Neural crest cell (in vitro differentiated cells): ENCODE results near the gene METTL25B. TPM values are rescaled to one million over a fixed set of nuclear protein-coding genes. Genes with fewer than 3 reads are reported as not detected.

ENCODE experiments used
- DNase-seq: peaks from one replicate; pipeline ENCODE4 v3.0.0; 2021; ENCODE audit warnings: low read depth, mixed read lengths, low spot score
- H3K27ac Mint-ChIP-seq: one replicate; pipeline ENCODE4 v1.8.0; 2021; ENCODE audit warnings: mild to moderate bottlenecking, mixed read lengths; ENCODE audit not compliant: unreplicated experiment
- H3K27me3 Mint-ChIP-seq: 2 replicates; pipeline ENCODE4 v1.8.0; 2021; ENCODE audit warnings: low read depth, mild to moderate bottlenecking, mixed read lengths
- H3K36me3 Mint-ChIP-seq: 2 replicates; pipeline ENCODE4 v1.8.0; 2021; ENCODE audit warnings: low read depth, mild to moderate bottlenecking, mixed read lengths
- H3K4me1 Mint-ChIP-seq: 2 replicates; pipeline ENCODE4 v1.8.0; 2021; ENCODE audit warnings: mixed read lengths
- H3K4me3 Mint-ChIP-seq: one replicate; pipeline ENCODE4 v1.8.0; 2021; ENCODE audit warnings: mild to moderate bottlenecking, mixed read lengths
- H3K9me3 Mint-ChIP-seq: 2 replicates; pipeline ENCODE4 v1.8.0; 2021; ENCODE audit warnings: mixed read lengths
- total RNA-seq: library from RNA; stranded (reverse); gene quantifications from 2 replicates; pipeline ENCODE4 v1.2.1, GENCODE V29; 2021
- TF ChIP-seq, protein P1 (sequence below): fragments of 200-600 bp; sonication (generic); conservative IDR thresholded peaks from 2 replicates; pipeline ENCODE4 v1.5.0; 2021; ENCODE audit warnings: antibody characterized with exemption, mild to moderate bottlenecking

The METTL25B gene
- total RNA-seq, 1 donor from 2014 or later, result 33.0 TPM

DNA sequence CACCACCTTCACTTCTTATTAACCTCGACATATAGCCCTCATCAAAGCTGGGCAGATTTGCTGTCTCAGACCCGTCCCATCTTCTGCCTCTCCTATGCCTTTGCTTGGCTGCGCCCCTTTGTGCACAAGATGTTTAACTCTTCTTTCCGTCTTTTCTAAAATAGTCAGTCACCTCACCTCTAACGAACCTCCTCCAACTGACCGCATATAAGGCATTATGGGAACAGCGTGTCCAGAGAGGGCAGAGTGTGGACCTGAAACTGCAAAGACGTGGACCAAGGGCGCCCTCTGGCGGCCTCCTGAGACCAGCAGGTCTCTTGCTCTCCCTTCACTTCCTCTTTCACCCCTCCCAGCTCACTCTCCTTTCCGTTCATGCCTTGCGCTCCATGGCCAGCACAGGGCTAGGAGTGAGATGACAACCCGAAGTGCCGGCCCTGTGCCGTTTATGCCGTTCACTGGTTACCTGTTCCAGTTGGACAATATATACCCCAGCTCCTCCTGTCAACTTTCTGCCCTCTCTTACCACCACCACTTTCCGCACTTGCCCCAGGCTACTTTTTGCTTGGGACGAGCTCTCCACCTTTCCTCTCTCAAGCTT, 2.5 kb upstream of the METTL25B start:
- H3K36me3 Mint-ChIP-seq, result peaks cover 7% of the 10 kb centered on the region
- H3K27me3 Mint-ChIP-seq, result no peaks in the 10 kb centered on the region
- no peak overlapping the region for H3K27ac Mint-ChIP-seq
- no peaks in the 10 kb centered on the region for H3K9me3 Mint-ChIP-seq
- DNase-seq, result peak; percentile 86
- no peak overlapping the region for H3K4me3 Mint-ChIP-seq
- H3K4me1 Mint-ChIP-seq, result peaks cover 23% of the 10 kb centered on the region
- TF ChIP-seq, protein P1, sequence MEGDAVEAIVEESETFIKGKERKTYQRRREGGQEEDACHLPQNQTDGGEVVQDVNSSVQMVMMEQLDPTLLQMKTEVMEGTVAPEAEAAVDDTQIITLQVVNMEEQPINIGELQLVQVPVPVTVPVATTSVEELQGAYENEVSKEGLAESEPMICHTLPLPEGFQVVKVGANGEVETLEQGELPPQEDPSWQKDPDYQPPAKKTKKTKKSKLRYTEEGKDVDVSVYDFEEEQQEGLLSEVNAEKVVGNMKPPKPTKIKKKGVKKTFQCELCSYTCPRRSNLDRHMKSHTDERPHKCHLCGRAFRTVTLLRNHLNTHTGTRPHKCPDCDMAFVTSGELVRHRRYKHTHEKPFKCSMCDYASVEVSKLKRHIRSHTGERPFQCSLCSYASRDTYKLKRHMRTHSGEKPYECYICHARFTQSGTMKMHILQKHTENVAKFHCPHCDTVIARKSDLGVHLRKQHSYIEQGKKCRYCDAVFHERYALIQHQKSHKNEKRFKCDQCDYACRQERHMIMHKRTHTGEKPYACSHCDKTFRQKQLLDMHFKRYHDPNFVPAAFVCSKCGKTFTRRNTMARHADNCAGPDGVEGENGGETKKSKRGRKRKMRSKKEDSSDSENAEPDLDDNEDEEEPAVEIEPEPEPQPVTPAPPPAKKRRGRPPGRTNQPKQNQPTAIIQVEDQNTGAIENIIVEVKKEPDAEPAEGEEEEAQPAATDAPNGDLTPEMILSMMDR, result peak; percentile 98

- Mint-ChIP-seq H3K4me1 (peaks cover 24% of the 10 kb centered on the region), H3K36me3 (peaks cover 7% of the 10 kb centered on the region), H3K4me3 (no peak overlapping the region), H3K27me3 (no peaks in the 10 kb centered on the region), H3K27ac (no peak overlapping the region), H3K9me3 (no peaks in the 10 kb centered on the region)
- TF ChIP-seq, protein P1, result peak; percentile 67
- DNase-seq, result peak; percentile 61
Observed at GRCh38 chr1:156726549-156727226, 1.6 kb upstream of the METTL25B start.

GRCh38 chr1:156727492-156727891, 777 bp upstream of the METTL25B start:
- peaks cover 24% of the 10 kb centered on the region for H3K4me1 Mint-ChIP-seq
- H3K4me3 Mint-ChIP-seq, result no peak overlapping the region
- TF ChIP-seq, protein P1, result no peak
- H3K9me3 Mint-ChIP-seq, result no peaks in the 10 kb centered on the region
- H3K27me3 Mint-ChIP-seq, result no peaks in the 10 kb centered on the region
- DNase-seq, result no peak
- H3K27ac Mint-ChIP-seq, result peak overlapping the region; percentile 97
- H3K36me3 Mint-ChIP-seq, result peaks cover 7% of the 10 kb centered on the region

- peaks cover under 1% of the 10 kb centered on the region for H3K36me3 Mint-ChIP-seq
- TF ChIP-seq, protein P1, result no peak
- peak within 1 kb of the TSS; percentile 97 for H3K27ac Mint-ChIP-seq
- H3K9me3 Mint-ChIP-seq, result no peaks in the 10 kb centered on the region
- no peak within 1 kb of the TSS for H3K4me3 Mint-ChIP-seq
- DNase-seq, result peak; percentile 76
- peaks cover 20% of the 10 kb centered on the region for H3K4me1 Mint-ChIP-seq
- H3K27me3 Mint-ChIP-seq, result no peaks in the 10 kb centered on the region
Observed at GRCh38 chr1:156728599-156729462, 562 bp downstream of the METTL25B start, which contains the start of gene ISG20L2. Gene ISG20L2 (minus strand): TSS chr1:156728766. CDS start chr1:156727652, 1,114 bp downstream.

DNA sequence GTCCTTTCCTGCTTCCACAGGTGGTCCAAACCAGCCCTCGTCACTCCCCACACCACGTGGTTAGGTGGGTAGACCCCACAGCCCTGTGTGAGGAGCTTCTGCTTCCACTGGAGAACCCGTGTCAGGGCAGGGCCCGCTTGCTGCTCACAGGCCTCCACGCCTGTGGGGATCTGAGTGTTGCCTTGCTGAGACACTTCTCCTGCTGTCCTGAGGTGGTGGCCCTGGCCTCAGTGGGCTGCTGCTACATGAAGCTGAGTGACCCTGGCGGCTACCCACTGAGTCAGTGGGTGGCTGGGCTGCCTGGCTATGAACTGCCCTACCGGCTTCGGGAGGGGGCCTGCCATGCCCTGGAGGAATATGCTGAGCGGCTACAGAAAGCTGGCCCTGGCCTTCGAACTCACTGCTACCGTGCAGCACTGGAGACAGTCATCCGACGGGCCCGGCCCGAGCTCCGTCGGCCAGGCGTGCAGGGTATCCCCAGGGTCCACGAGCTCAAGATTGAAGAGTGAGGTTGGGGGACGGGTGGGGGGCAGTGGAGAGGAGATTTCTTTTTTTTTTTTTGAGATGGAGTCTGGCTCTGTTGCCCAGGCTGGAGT, 5.8 kb downstream of the METTL25B start:
- H3K27me3 Mint-ChIP-seq, result no peaks in the 10 kb centered on the region
- no peaks in the 10 kb centered on the region for H3K36me3 Mint-ChIP-seq
- no peak overlapping the region for H3K4me3 Mint-ChIP-seq
- H3K27ac Mint-ChIP-seq, result no peak overlapping the region
- no peaks in the 10 kb centered on the region for H3K9me3 Mint-ChIP-seq
- peaks cover 18% of the 10 kb centered on the region for H3K4me1 Mint-ChIP-seq
- DNase-seq, result no peak
- TF ChIP-seq, protein P1, result no peak
